MCF 10A (cell line): ENCODE results near the gene TMEM156. TPM values are rescaled to one million over a fixed set of nuclear protein-coding genes. Genes with fewer than 3 reads are reported as not detected.

ENCODE experiments used
- BruUV-seq: library from RNA; stranded (reverse); fragments of 400-500 nt; replicated peaks from 2 replicates; lab custom pipeline; 2021; lab: Mats Ljungman, UMichigan
- CTCF ChIA-PET: fragments of 300-600 bp; sonication (Branson Sonifier 250); formaldehyde crosslinking; extraction: SDS; loops from one replicate; lab custom pipeline; 2021; ENCODE audit warnings: antibody characterized with exemption, inconsistent platforms; lab: Yijun Ruan, JAX
- POLR2A ChIA-PET: fragments of 300-600, 350-650 bp; sonication (Branson Sonifier 250); formaldehyde crosslinking; extraction: SDS; loops from one replicate; lab custom pipeline; 2020; ENCODE audit warnings: antibody characterized with exemption, inconsistent platforms; lab: Yijun Ruan, JAX
- DNase-seq: peaks from one replicate; pipeline ENCODE4 v3.0.0-alpha.2; 2018; ENCODE audit not compliant: unreplicated experiment
- H3K27ac Mint-ChIP-seq: one replicate; pipeline ENCODE4 v1.8.0; 2022; ENCODE audit warnings: mild to moderate bottlenecking, low read depth, mixed read lengths; ENCODE audit not compliant: unreplicated experiment
- H3K27me3 Mint-ChIP-seq: one replicate; pipeline ENCODE4 v1.8.0; 2022; ENCODE audit warnings: mixed read lengths; ENCODE audit not compliant: insufficient read depth, unreplicated experiment
- H3K36me3 Mint-ChIP-seq: one replicate; pipeline ENCODE4 v1.8.0; 2022; ENCODE audit warnings: mild to moderate bottlenecking, moderate library complexity, mixed read lengths; ENCODE audit not compliant: insufficient read depth, unreplicated experiment
- H3K4me1 Mint-ChIP-seq: one replicate; pipeline ENCODE4 v1.8.0; 2022; ENCODE audit warnings: mixed read lengths; ENCODE audit not compliant: insufficient read depth, unreplicated experiment
- H3K4me3 Mint-ChIP-seq: one replicate; pipeline ENCODE4 v1.8.0; 2022; ENCODE audit warnings: mild to moderate bottlenecking, moderate library complexity, mixed read lengths; ENCODE audit not compliant: unreplicated experiment
- H3K9me3 Mint-ChIP-seq: one replicate; pipeline ENCODE4 v1.8.0; 2022; ENCODE audit warnings: mixed read lengths; ENCODE audit not compliant: unreplicated experiment
- intact Hi-C: fragments of 100-400 bp; cut with micrococcal nuclease; formaldehyde crosslinking; loops from 2 replicates; pipeline ENCODE4 v1.14.1; 2022
- total RNA-seq: library from RNA; stranded (reverse); gene quantifications from 2 replicates; pipeline ENCODE4 v1.2.3, GENCODE V29; 2022
- TF ChIP-seq, protein P1 (sequence below): fragments of 200-600 bp; IDR thresholded peaks from one replicate; pipeline ENCODE4 v1.8.0; 2022; ENCODE audit warnings: antibody characterized with exemption, mild to moderate bottlenecking; ENCODE audit not compliant: unreplicated experiment

Gene TMEM156
- total RNA-seq, 1 experiment from 2014 or later, result 5.3 TPM

- Mint-ChIP-seq H3K4me3 (no peak overlapping the region), H3K9me3 (no peaks in the 10 kb centered on the region), H3K27ac (no peak overlapping the region), H3K4me1 (no peaks in the 10 kb centered on the region), H3K36me3 (no peaks in the 10 kb centered on the region), H3K27me3 (no peaks in the 10 kb centered on the region)
- CTCF ChIA-PET, result interaction anchor here (1.1 kb wide), 1 partner anchor 14 kb away, joined by 3 read pairs; no protein-coding TSS in a partner anchor
- intact Hi-C loops, result no loop called here
- no peak for DNase-seq
- no TSS peak for BruUV-seq
- TF ChIP-seq, protein P1, sequence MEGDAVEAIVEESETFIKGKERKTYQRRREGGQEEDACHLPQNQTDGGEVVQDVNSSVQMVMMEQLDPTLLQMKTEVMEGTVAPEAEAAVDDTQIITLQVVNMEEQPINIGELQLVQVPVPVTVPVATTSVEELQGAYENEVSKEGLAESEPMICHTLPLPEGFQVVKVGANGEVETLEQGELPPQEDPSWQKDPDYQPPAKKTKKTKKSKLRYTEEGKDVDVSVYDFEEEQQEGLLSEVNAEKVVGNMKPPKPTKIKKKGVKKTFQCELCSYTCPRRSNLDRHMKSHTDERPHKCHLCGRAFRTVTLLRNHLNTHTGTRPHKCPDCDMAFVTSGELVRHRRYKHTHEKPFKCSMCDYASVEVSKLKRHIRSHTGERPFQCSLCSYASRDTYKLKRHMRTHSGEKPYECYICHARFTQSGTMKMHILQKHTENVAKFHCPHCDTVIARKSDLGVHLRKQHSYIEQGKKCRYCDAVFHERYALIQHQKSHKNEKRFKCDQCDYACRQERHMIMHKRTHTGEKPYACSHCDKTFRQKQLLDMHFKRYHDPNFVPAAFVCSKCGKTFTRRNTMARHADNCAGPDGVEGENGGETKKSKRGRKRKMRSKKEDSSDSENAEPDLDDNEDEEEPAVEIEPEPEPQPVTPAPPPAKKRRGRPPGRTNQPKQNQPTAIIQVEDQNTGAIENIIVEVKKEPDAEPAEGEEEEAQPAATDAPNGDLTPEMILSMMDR, result no peak
- POLR2A ChIA-PET, result interaction anchor here (0.9 kb wide), 1 partner anchor 65 kb away, joined by 4 read pairs; no protein-coding TSS in a partner anchor
Measured at GRCh38 chr4:38979081-38979480, 53.1 kb downstream of the TMEM156 start.

GRCh38 chr4:38976308-38976707 is 55.9 kb downstream of the TMEM156 start:
- H3K4me1 Mint-ChIP-seq, result no peaks in the 10 kb centered on the region
- intact Hi-C loops, result no loop called here
- no peaks in the 10 kb centered on the region for H3K27me3 Mint-ChIP-seq
- TF ChIP-seq, protein P1, result no peak
- no peaks in the 10 kb centered on the region for H3K9me3 Mint-ChIP-seq
- no peak overlapping the region for H3K4me3 Mint-ChIP-seq
- no peak for DNase-seq
- no peaks in the 10 kb centered on the region for H3K36me3 Mint-ChIP-seq
- H3K27ac Mint-ChIP-seq, result no peak overlapping the region
- POLR2A ChIA-PET, result no interaction called here
- CTCF ChIA-PET, result interaction anchor here (0.6 kb wide), 1 partner anchor 32 kb away, joined by 3 read pairs; no protein-coding TSS in a partner anchor
- no TSS peak for BruUV-seq

DNA sequence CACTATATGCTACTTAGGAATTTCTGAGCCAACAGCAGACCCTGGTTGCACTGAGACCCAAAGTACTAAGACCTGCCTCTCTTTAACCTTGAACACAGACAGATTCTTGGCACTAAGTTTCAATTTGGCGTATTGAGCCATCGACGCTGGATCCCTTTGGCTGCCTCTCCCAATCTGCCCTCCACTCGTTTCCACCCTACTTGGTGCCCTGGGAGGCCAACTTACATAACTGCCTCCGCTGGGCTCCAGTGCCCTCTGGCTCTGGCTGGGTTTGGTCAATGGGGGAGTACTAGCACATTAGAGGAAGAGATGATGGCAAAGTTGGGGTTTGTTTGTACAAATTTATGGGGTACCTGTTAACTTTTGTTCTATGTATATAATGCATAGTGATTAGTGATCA is 63.5 kb downstream of the TMEM156 start:
- intact Hi-C loops, result loop anchor here (5.0 kb wide), 1 partner anchor 74 kb away; no protein-coding TSS in a partner anchor
- Mint-ChIP-seq H3K27ac (no peak overlapping the region), H3K36me3 (no peaks in the 10 kb centered on the region)

DNA sequence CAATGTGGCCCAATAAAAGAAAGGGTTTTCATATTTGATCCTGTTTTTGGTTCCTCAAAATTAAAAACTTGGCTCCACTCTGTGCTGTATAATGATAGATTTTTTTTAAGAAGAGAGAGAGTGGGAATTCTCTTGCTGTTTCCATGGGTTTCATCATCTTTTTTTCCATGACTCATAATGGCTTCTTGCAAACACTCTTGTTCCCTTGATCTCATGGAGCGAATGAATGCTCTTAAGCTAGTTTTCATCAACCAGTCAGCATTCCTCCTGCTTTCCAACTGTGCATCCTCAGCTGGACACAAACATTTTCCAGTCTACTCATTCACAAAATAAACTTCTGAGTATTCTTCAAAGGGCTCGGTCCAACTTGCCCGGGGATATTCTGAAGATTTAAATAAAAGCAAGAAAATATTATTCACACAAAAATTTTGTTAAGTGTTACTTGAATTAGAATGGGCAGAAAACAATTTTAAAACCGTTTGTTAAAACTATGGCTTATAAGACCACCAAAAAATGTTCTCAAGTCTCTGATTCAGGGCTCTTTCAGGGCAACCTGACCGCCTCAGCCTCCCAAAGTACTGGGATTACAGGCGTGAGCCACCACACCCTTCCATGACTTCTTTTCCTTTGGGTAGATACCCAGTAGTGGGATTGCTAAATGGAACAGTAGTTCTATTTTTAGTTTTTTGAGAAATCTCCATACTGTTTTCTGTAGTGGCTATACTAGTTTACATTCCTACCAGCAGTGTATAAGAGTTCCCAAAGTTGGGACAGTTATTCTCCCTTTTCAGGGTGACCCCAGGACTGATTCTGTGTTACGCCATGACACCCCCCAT is 64.7 kb downstream of the TMEM156 start:
- no peaks in the 10 kb centered on the region for H3K36me3 Mint-ChIP-seq
- TF ChIP-seq, protein P1, result no peak
- H3K27me3 Mint-ChIP-seq, result no peaks in the 10 kb centered on the region
- peaks cover 7% of the 10 kb centered on the region for H3K4me1 Mint-ChIP-seq
- CTCF ChIA-PET, result interaction anchor here (0.7 kb wide), 1 partner anchor 61 kb away, joined by 4 read pairs; no protein-coding TSS in a partner anchor
- peak; percentile 88 for DNase-seq
- H3K27ac Mint-ChIP-seq, result peak overlapping the region; percentile 92
- POLR2A ChIA-PET, result interaction anchor here (0.9 to 1.1 kb wide), 2 partner anchors 18 to 33 kb away, joined by 3 read pairs; no protein-coding TSS in a partner anchor
- H3K9me3 Mint-ChIP-seq, result no peaks in the 10 kb centered on the region
- H3K4me3 Mint-ChIP-seq, result no peak overlapping the region
- BruUV-seq, result TSS peak; percentile 91
- intact Hi-C loops, result loop anchor here (5.0 kb wide), 1 partner anchor 75 kb away; no protein-coding TSS in a partner anchor

More for the DNA sequence above, 63.5 kb downstream of the TMEM156 start:
- TF ChIP-seq, protein P1, result no peak
- H3K27me3 Mint-ChIP-seq, result no peaks in the 10 kb centered on the region
- no peak for DNase-seq
- H3K4me1 Mint-ChIP-seq, result peaks cover 7% of the 10 kb centered on the region
- no peak overlapping the region for H3K4me3 Mint-ChIP-seq
- CTCF ChIA-PET, result no interaction called here
- POLR2A ChIA-PET, result no interaction called here
- H3K9me3 Mint-ChIP-seq, result no peaks in the 10 kb centered on the region
- no TSS peak for BruUV-seq
